H7 (cell line): ENCODE data around the gene LRRD1. TPM values are rescaled to one million over a fixed set of nuclear protein-coding genes. Genes with fewer than 3 reads are reported as not detected.
"Not testable (repeated sequence)": the region's sequence is repeated elsewhere in the genome, so short reads cannot be mapped to it uniquely, and the experiment has no call there.

Source experiments
- DNase-seq: peaks from one replicate; pipeline ENCODE4 v3.0.0; 2012
- H3K27me3 ChIP-seq: 2 replicates; pipeline ENCODE4 v1.6.0; 2011; ENCODE audit warnings: mild to moderate bottlenecking, low read length; ENCODE audit not compliant: control insufficient read depth, insufficient read depth
- H3K36me3 ChIP-seq: replicated peaks from 2 replicates; pipeline ENCODE4 v1.5.1; 2011; ENCODE audit warnings: low read length; ENCODE audit not compliant: control insufficient read depth, insufficient read depth
- H3K4me3 ChIP-seq: 2 replicates; pipeline ENCODE4 v1.5.1; 2011; ENCODE audit warnings: low read depth, mild to moderate bottlenecking, control low read depth, low read length, moderate library complexity; ENCODE audit not compliant: insufficient read depth
- total RNA-seq: library from RNA; depleted of rRNA; stranded (reverse); fragments of >200 nt; shearing (Covaris generic); gene quantifications from 2 replicates; pipeline ENCODE4 v1.2.3, GENCODE V29; 2014; rRNA removed

LRRD1 gene
- total RNA-seq, 1 experiment from 2014 or later = not detected

DNA sequence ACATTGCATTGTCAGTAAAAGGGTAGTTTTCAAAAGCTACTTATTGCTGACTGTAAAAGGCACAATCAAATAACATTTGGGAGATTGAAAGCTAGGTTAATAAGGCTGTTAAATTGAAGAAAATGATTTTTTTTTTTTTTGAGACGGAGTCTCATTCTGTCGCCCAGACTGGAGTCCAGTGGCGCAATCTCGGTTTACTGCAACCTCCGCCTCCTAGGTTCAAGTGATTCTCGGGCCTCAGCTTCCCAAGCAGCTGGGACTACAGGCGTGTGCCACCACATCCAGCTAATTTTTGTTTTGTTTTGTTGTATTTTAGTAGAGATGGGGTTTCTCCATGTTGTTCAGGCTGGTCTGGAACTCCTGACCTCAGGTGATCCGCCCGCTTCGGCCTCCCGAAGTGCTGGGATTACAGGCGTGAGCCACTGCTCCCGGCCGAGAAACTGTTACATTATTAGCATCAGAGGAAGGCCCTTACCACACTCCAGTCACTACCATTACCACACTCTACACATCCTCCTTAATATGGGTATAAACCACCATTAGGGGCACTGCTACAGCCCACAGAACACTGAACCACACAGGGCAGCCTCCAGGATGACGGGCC, 45.7 kb downstream of the LRRD1 start:
- Histone ChIP-seq H3K36me3 (peaks cover 8% of the 10 kb centered on the region), H3K27me3 (no peaks in the 10 kb centered on the region), H3K4me3 (peak overlapping the region; percentile 88)
- DNase-seq = no peak

DNA sequence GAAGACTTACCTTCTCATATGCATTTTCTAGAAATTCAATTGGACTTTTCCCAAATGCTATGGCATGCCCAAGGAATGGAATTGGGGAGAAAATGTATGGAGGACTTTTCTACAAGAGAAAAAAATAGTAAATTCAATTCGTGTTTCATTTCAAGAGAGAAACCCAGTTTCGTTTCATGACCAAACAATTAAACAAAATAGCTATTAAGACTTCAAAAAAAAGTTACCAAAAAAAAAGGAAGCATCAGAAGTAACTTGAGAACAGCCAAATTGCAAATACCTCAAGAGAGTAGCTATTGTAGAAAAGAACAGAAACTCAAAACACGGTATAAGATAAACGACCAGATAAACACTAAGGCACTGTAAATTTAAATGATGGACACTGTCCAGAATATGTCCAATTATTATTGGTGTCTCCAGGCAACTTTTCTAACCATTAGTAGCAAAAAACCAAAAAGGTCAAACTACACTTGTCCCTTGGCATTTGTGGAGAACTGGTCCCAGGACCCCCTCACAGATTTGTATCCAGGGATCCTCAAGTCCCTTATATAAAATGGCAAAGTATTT, 47.1 kb downstream of the LRRD1 start:
- no peaks in the 10 kb centered on the region for H3K27me3 ChIP-seq
- no peak overlapping the region for H3K4me3 ChIP-seq
- H3K36me3 ChIP-seq = peaks cover 12% of the 10 kb centered on the region
- DNase-seq = no peak

GRCh38 chr7:92131093-92131492, 47.8 kb downstream of the LRRD1 start:
- H3K36me3 ChIP-seq = peaks cover 13% of the 10 kb centered on the region
- H3K27me3 ChIP-seq = no peaks in the 10 kb centered on the region
- H3K4me3 ChIP-seq = no peak overlapping the region
- DNase-seq = no peak

DNA sequence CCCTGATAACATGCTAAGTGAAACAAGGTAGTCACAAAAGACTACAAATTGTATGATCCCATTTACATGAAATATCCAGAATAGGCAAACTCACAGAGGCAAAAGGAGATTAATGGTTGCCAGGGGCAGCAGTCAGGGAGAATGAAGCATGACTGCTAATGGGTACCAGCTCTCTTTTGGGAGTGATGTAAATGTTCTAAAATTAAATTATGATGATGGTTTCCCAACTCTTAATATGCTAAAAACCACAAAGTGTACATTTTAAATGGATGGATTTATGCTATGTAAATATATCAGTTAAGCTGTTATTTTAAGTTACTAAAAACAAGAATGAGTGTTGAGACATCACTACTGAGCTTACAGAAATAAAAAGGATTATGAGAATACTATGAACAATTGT, 57.3 kb downstream of the LRRD1 start:
- H3K4me3 ChIP-seq = no peak overlapping the region
- H3K27me3 ChIP-seq = no peaks in the 10 kb centered on the region
- no peak for DNase-seq
- peaks cover 22% of the 10 kb centered on the region for H3K36me3 ChIP-seq

- Histone ChIP-seq H3K36me3 (peaks cover 16% of the 10 kb centered on the region), H3K4me3 (no peak overlapping the region), H3K27me3 (no peaks in the 10 kb centered on the region)
- DNase-seq = no peak
Observed at GRCh38 chr7:92119213-92119759, 59.7 kb downstream of the LRRD1 start.

- no peak for DNase-seq
- Histone ChIP-seq H3K4me3 (no peak overlapping the region), H3K36me3 (peaks cover 6% of the 10 kb centered on the region), H3K27me3 (no peaks in the 10 kb centered on the region)
Observed at GRCh38 chr7:92116949-92117348, 62.0 kb downstream of the LRRD1 start.

DNA sequence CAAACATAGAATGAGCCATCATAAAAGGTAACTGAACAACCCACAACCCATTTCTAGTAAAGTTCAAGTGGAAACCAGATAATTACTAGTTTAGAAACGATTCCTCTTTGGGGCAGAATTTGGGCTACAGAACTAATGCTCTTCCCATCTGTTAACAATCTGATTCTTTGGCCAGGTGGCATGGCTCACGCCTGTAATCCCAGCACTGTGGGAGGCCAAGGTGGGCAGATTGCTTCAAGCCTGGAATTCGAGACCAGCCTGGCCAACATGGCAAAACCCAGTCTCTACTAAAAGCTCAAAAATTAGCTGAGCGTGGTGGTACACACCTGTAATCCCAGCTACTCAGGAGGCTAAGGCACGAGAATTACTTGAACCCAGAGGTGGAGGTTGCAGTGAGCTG, 63.1 kb downstream of the LRRD1 start:
- Histone ChIP-seq H3K4me3 (no peak overlapping the region), H3K27me3 (no peaks in the 10 kb centered on the region), H3K36me3 (peaks cover 6% of the 10 kb centered on the region)
- DNase-seq = no peak

GRCh38 chr7:92110857-92111256, 68.1 kb downstream of the LRRD1 start:
- no peak for DNase-seq
- Histone ChIP-seq H3K27me3 (no peaks in the 10 kb centered on the region), H3K36me3 (peaks cover 2% of the 10 kb centered on the region), H3K4me3 (no peak overlapping the region)

- no peak for DNase-seq
- Histone ChIP-seq H3K27me3 (no peaks in the 10 kb centered on the region), H3K4me3 (no peak overlapping the region), H3K36me3 (no peaks in the 10 kb centered on the region; the same call in 1 of the 2 replicates)
Observed at GRCh38 chr7:92108821-92109220, 70.1 kb downstream of the LRRD1 start.

DNA sequence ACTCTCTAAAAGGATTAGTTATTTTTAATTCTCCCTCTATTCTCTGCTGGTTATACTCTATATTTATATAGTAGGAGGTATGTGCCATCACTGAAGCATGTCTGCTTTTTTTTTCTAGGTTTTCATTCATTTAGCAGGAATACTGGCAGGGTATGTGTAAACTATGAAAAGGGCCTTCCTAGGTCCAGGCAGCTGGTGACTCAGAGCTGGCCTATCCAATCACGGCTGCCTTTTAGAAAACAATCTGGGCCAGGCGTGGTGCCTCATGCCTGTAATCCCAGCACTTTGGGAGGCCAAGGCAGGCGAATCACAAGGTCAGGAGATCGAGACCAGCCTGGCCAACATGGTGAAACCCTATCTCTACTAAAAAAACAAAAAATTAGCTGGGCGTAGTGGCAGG, 76.1 kb downstream of the LRRD1 start:
- not testable (repeated sequence) for H3K4me3 ChIP-seq, H3K27me3 ChIP-seq, DNase-seq, H3K36me3 ChIP-seq

DNA sequence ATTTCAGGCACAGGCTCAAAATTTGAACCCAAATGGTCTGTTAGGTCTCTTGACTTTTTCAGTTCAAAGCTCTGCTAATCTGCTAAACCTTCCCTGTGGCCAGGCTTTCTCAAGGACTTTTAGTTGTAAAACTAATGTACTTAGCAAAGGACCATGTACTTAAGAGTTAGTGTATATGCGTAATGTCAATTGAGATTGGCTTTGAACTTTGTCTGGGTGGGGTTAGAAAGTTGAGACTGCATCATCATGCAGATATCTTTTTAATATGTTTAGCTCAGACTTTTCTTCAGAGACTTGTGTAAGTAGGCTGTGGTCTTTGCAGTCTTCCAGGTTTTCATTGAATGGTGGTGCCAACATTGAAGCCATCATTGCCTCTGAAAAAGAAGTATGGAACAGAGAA, 78.4 kb downstream of the LRRD1 start:
- Histone ChIP-seq H3K4me3 (no peak overlapping the region), H3K36me3 (peaks cover 5% of the 10 kb centered on the region), H3K27me3 (no peaks in the 10 kb centered on the region)
- no peak for DNase-seq

DNA sequence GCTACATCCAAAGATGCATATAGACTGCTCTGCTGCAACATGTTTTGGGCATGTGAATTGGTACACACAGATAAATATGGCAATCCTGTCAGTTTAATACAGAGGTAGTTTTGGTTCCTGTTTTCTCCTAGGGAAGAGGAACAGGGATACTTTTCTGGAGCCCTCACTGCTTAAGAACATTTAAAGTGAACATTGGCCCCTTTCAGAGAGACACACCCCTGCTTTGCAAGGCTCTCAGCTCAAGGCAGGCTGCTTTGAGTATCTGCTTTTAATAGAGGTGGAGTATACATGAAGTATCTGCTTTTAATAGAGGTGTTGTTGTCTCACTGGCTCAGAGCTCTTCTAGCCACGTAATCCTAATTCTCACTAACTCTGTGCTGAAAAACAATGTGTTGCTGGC, 83.6 kb downstream of the LRRD1 start:
- peaks cover 5% of the 10 kb centered on the region for H3K36me3 ChIP-seq
- no peaks in the 10 kb centered on the region for H3K27me3 ChIP-seq
- no peak for DNase-seq
- no peak overlapping the region for H3K4me3 ChIP-seq

Other genes with a start within 250 kb of the LRRD1 start
- gene AKAP9, start 238.3 kb downstream of the LRRD1 start, total RNA-seq = 9.5 and 16.3 TPM in 2 replicates
- gene CYP51A1, start 44.7 kb downstream of the LRRD1 start, total RNA-seq = 99.5 and 110 TPM in 2 replicates
- 18.3 and 19.8 TPM in 2 replicates for gene KRIT1, start 66.8 kb upstream of the LRRD1 start, total RNA-seq
- gene ANKIB1, start 66.8 kb upstream of the LRRD1 start, total RNA-seq = 17.5 and 26.4 TPM in 2 replicates